Measurements from ENCODE around the gene MCRS1.
A peak's percentile ranks its signal among the peaks of the same experiment; 100 is the strongest.

MCRS1 gene

GRCh38 chr12:49542592-49543160 is 25.3 kb downstream of the MCRS1 start:
- peaks cover 18 to 42% of the 10 kb centered on the region in 2 donors for H3K27me3 ChIP-seq (ENCODE audit: control insufficient read depth in 1 of 2, insufficient read depth in 2 of 2, low read length in 2 of 2)

GRCh38 chr12:49541911-49542505 is 25.9 kb downstream of the MCRS1 start:
- Histone ChIP-seq H3K4me1 (ENCODE audit: insufficient read depth, low read length) (peaks cover 11% of the 10 kb centered on the region), H3K9ac (ENCODE audit: low read length) (no peak overlapping the region), H3K9me3 (ENCODE audit: low read length) (no peaks in the 10 kb centered on the region), H3K4me3 (ENCODE audit: low read depth in 1 of 2, low read length in 2 of 2) (no peak overlapping the region), H3K27ac (ENCODE audit: low read depth, low read length) (no peak overlapping the region), H3K36me3 (ENCODE audit: insufficient read depth, low read length) (no peaks in the 10 kb centered on the region), H3K27me3 (ENCODE audit: control insufficient read depth in 1 of 2, insufficient read depth in 2 of 2, low read length in 2 of 2) (peaks cover 23 to 49% of the 10 kb centered on the region in 2 donors)

More at GRCh38 chr12:49542592-49543160, 25.3 kb downstream of the MCRS1 start:
- Histone ChIP-seq H3K4me3 (ENCODE audit: low read depth in 1 of 2, low read length in 2 of 2) (no peak overlapping the region), H3K27ac (ENCODE audit: low read depth, low read length) (no peak overlapping the region), H3K9me3 (ENCODE audit: low read length) (no peaks in the 10 kb centered on the region), H3K4me1 (ENCODE audit: insufficient read depth, low read length) (peaks cover 7% of the 10 kb centered on the region), H3K36me3 (ENCODE audit: insufficient read depth, low read length) (no peaks in the 10 kb centered on the region), H3K9ac (ENCODE audit: low read length) (no peak overlapping the region)

- H3K9me3 ChIP-seq (ENCODE audit: low read length), result no peaks in the 10 kb centered on the region
- H3K4me3 ChIP-seq (ENCODE audit: low read depth in 1 of 2, low read length in 2 of 2), result no peak overlapping the region
- H3K4me1 ChIP-seq (ENCODE audit: insufficient read depth, low read length), result peaks cover 11% of the 10 kb centered on the region
- peaks cover 28 to 50% of the 10 kb centered on the region in 2 donors for H3K27me3 ChIP-seq (ENCODE audit: control insufficient read depth in 1 of 2, insufficient read depth in 2 of 2, low read length in 2 of 2)
- H3K27ac ChIP-seq (ENCODE audit: low read depth, low read length), result no peak overlapping the region
- no peaks in the 10 kb centered on the region for H3K36me3 ChIP-seq (ENCODE audit: insufficient read depth, low read length)
- no peak overlapping the region for H3K9ac ChIP-seq (ENCODE audit: low read length)
Observed at GRCh38 chr12:49541140-49541861, 26.6 kb downstream of the MCRS1 start.

- H3K36me3 ChIP-seq (ENCODE audit: insufficient read depth, low read length), result no peaks in the 10 kb centered on the region
- H3K9me3 ChIP-seq (ENCODE audit: low read length), result no peaks in the 10 kb centered on the region
- no peak overlapping the region for H3K27ac ChIP-seq (ENCODE audit: low read depth, low read length)
- H3K9ac ChIP-seq (ENCODE audit: low read length), result no peak overlapping the region
- peaks cover 11% of the 10 kb centered on the region for H3K4me1 ChIP-seq (ENCODE audit: insufficient read depth, low read length)
- H3K4me3 ChIP-seq (ENCODE audit: low read depth in 1 of 2, low read length in 2 of 2), result no peak overlapping the region
- peaks cover 28 to 43% of the 10 kb centered on the region in 2 donors for H3K27me3 ChIP-seq (ENCODE audit: control insufficient read depth in 1 of 2, insufficient read depth in 2 of 2, low read length in 2 of 2)
Observed at GRCh38 chr12:49540229-49541139, 27.5 kb downstream of the MCRS1 start.

GRCh38 chr12:49539406-49540228 is 28.3 kb downstream of the MCRS1 start:
- H3K36me3 ChIP-seq (ENCODE audit: insufficient read depth, low read length), result no peaks in the 10 kb centered on the region
- no peak overlapping the region for H3K9ac ChIP-seq (ENCODE audit: low read length)
- H3K27ac ChIP-seq (ENCODE audit: low read depth, low read length), result no peak overlapping the region
- H3K27me3 ChIP-seq (ENCODE audit: control insufficient read depth in 1 of 2, insufficient read depth in 2 of 2, low read length in 2 of 2), result peaks cover 24 to 43% of the 10 kb centered on the region in 2 donors
- no peaks in the 10 kb centered on the region for H3K9me3 ChIP-seq (ENCODE audit: low read length)
- H3K4me3 ChIP-seq (ENCODE audit: low read depth in 1 of 2, low read length in 2 of 2), result no peak overlapping the region
- H3K4me1 ChIP-seq (ENCODE audit: insufficient read depth, low read length), result peaks cover 11% of the 10 kb centered on the region

- no peaks in the 10 kb centered on the region for H3K9me3 ChIP-seq (ENCODE audit: low read length)
- H3K9ac ChIP-seq (ENCODE audit: low read length), result no peak within 1 kb of the TSS
- peaks cover 24 to 43% of the 10 kb centered on the region in 2 donors for H3K27me3 ChIP-seq (ENCODE audit: control insufficient read depth in 1 of 2, insufficient read depth in 2 of 2, low read length in 2 of 2)
- peak within 1 kb of the TSS; percentile 51 to 69 for H3K4me3 ChIP-seq (ENCODE audit: low read depth in 1 of 2, low read length in 2 of 2)
- no peak within 1 kb of the TSS for H3K27ac ChIP-seq (ENCODE audit: low read depth, low read length)
- no peaks in the 10 kb centered on the region for H3K36me3 ChIP-seq (ENCODE audit: insufficient read depth, low read length)
- peaks cover 11% of the 10 kb centered on the region for H3K4me1 ChIP-seq (ENCODE audit: insufficient read depth, low read length)
Observed at GRCh38 chr12:49538510-49539403, 29.2 kb downstream of the MCRS1 start, which contains the start of gene KCNH3. KCNH3 (plus strand) TSS chr12:49539030; CDS start chr12:49539417, 387 bp downstream.

GRCh38 chr12:49537752-49538509 is 30.0 kb downstream of the MCRS1 start:
- Histone ChIP-seq H3K9ac (ENCODE audit: low read length) (no peak overlapping the region), H3K4me1 (ENCODE audit: insufficient read depth, low read length) (peaks cover 11% of the 10 kb centered on the region), H3K9me3 (ENCODE audit: low read length) (no peaks in the 10 kb centered on the region), H3K36me3 (ENCODE audit: insufficient read depth, low read length) (no peaks in the 10 kb centered on the region), H3K27me3 (ENCODE audit: control insufficient read depth in 1 of 2, insufficient read depth in 2 of 2, low read length in 2 of 2) (peaks cover 24 to 38% of the 10 kb centered on the region in 2 donors), H3K4me3 (ENCODE audit: low read depth in 1 of 2, low read length in 2 of 2) (peak overlapping the region; percentile 51 to 69), H3K27ac (ENCODE audit: low read depth, low read length) (no peak overlapping the region)

- Histone ChIP-seq H3K36me3 (ENCODE audit: insufficient read depth, low read length) (no peaks in the 10 kb centered on the region), H3K9me3 (ENCODE audit: low read length) (no peaks in the 10 kb centered on the region), H3K27ac (ENCODE audit: low read depth, low read length) (no peak overlapping the region), H3K4me3 (ENCODE audit: low read depth in 1 of 2, low read length in 2 of 2) (peak overlapping the region; percentile 51 to 69), H3K4me1 (ENCODE audit: insufficient read depth, low read length) (peaks cover 11% of the 10 kb centered on the region), H3K9ac (ENCODE audit: low read length) (no peak overlapping the region), H3K27me3 (ENCODE audit: control insufficient read depth in 1 of 2, insufficient read depth in 2 of 2, low read length in 2 of 2) (peaks cover 24 to 37% of the 10 kb centered on the region in 2 donors)
Observed at GRCh38 chr12:49537231-49537751, 30.7 kb downstream of the MCRS1 start.

GRCh38 chr12:49536526-49537071 is 31.3 kb downstream of the MCRS1 start:
- peaks cover 11% of the 10 kb centered on the region for H3K4me1 ChIP-seq (ENCODE audit: insufficient read depth, low read length)
- no peaks in the 10 kb centered on the region for H3K36me3 ChIP-seq (ENCODE audit: insufficient read depth, low read length)
- H3K27ac ChIP-seq (ENCODE audit: low read depth, low read length), result no peak overlapping the region
- H3K9me3 ChIP-seq (ENCODE audit: low read length), result no peaks in the 10 kb centered on the region
- H3K9ac ChIP-seq (ENCODE audit: low read length), result no peak overlapping the region
- H3K4me3 ChIP-seq (ENCODE audit: low read depth in 1 of 2, low read length in 2 of 2), result no peak overlapping the region
- peaks cover 24 to 37% of the 10 kb centered on the region in 2 donors for H3K27me3 ChIP-seq (ENCODE audit: control insufficient read depth in 1 of 2, insufficient read depth in 2 of 2, low read length in 2 of 2)

All from muscle layer of colon (tissue), 2 donors.